HG02623 (cell line): Measurements from ENCODE around the gene ADH5.
"Not testable (repeated sequence)": the region's sequence is repeated elsewhere in the genome, so short reads cannot be mapped to it uniquely, and the experiment has no call there.

Experiments used
- ATAC-seq: cut with Tn5 transposase; IDR thresholded peaks from one replicate; pipeline ENCODE4 v1.9.1; 2021; ENCODE audit warnings: moderate library complexity; ENCODE audit not compliant: unreplicated experiment

Gene ADH5

GRCh38 chr4:99038213-99038612 is 50.4 kb downstream of the ADH5 start:
- no peak for ATAC-seq

GRCh38 chr4:99033956-99034355 is 54.6 kb downstream of the ADH5 start:
- no peak for ATAC-seq

- no peak for ATAC-seq
Observed at GRCh38 chr4:99029852-99030251, 58.7 kb downstream of the ADH5 start.

- ATAC-seq, result peak; percentile 67
Observed at GRCh38 chr4:99029018-99029735, 59.4 kb downstream of the ADH5 start.

- ATAC-seq, result peak; percentile 39
Observed at GRCh38 chr4:99028187-99028586, 60.4 kb downstream of the ADH5 start.

GRCh38 chr4:99027304-99027703 is 61.3 kb downstream of the ADH5 start:
- ATAC-seq, result no peak

- ATAC-seq, result no peak
Observed at GRCh38 chr4:99025506-99025905, 63.1 kb downstream of the ADH5 start.

GRCh38 chr4:99024481-99025275 is 63.9 kb downstream of the ADH5 start:
- no peak for ATAC-seq

GRCh38 chr4:99023800-99024251 is 64.8 kb downstream of the ADH5 start:
- not testable (repeated sequence) for ATAC-seq

- no peak for ATAC-seq
Observed at GRCh38 chr4:99022566-99022965, 66.0 kb downstream of the ADH5 start.

- no peak for ATAC-seq
Observed at GRCh38 chr4:99021386-99021785, 67.2 kb downstream of the ADH5 start.
